Fibroblast of skin of left biceps (primary cell): ENCODE measurements around the gene FAAP100.
"Not testable (repeated sequence)": the region's sequence is repeated elsewhere in the genome, so short reads cannot be mapped to it uniquely, and the experiment has no call there.

Experiments used
- DNase-seq, 2 experiments: peaks; one replicate each; pipeline ENCODE4 v3.0.0-alpha.2; 2013; ENCODE audit warnings: low read depth in 2 of 2

FAAP100 gene

GRCh38 chr17:81552244-81553017, at the start of gene FAAP100:
Gene FAAP100 (minus strand): TSS chr17:81552353. CDS start chr17:81552330, 23 bp downstream.
- peak; percentile 44 to 50 for DNase-seq

- peak; percentile 40 to 47 for DNase-seq
These were observed 49.5 kb upstream of the FAAP100 start for GRCh38 chr17:81601525-81602120.

GRCh38 chr17:81599719-81600486, 47.8 kb upstream of the FAAP100 start:
- peak; percentile 38 to 46 for DNase-seq

GRCh38 chr17:81593105-81593871, 41.1 kb upstream of the FAAP100 start:
- no peak for DNase-seq

- no peak for DNase-seq
These were observed 39.8 kb upstream of the FAAP100 start for GRCh38 chr17:81591971-81592370.

GRCh38 chr17:81590121-81590520, 38.0 kb upstream of the FAAP100 start:
- no peak for DNase-seq

GRCh38 chr17:81589612-81590011, 37.5 kb upstream of the FAAP100 start:
- no peak for DNase-seq

GRCh38 chr17:81586096-81586495, 33.9 kb upstream of the FAAP100 start:
- DNase-seq = no peak

GRCh38 chr17:81584771-81585170, 32.6 kb upstream of the FAAP100 start:
- not testable (repeated sequence) for DNase-seq

- DNase-seq = no peak
These were observed 31.6 kb upstream of the FAAP100 start for GRCh38 chr17:81583589-81584342.

GRCh38 chr17:81582749-81583148, 30.6 kb upstream of the FAAP100 start:
- no peak for DNase-seq

GRCh38 chr17:81582341-81582740, 30.2 kb upstream of the FAAP100 start:
- DNase-seq = no peak

- no peak for DNase-seq
These were observed 29.6 kb upstream of the FAAP100 start for GRCh38 chr17:81581758-81582157.

- no peak for DNase-seq
These were observed 28.3 kb upstream of the FAAP100 start for GRCh38 chr17:81580481-81580880.

- peak in 1 of 2 experiments; percentile 19 for DNase-seq
These were observed 27.7 kb upstream of the FAAP100 start for GRCh38 chr17:81579821-81580321.

- no peak for DNase-seq
These were observed 27.1 kb upstream of the FAAP100 start for GRCh38 chr17:81579298-81579697.

GRCh38 chr17:81578561-81579225, 26.5 kb upstream of the FAAP100 start:
- no peak for DNase-seq

GRCh38 chr17:81578038-81578441, 25.9 kb upstream of the FAAP100 start:
- no peak for DNase-seq

- DNase-seq = no peak
These were observed 25.3 kb upstream of the FAAP100 start for GRCh38 chr17:81577278-81578000.
